HG02678 (cell line): ENCODE data around the gene PGS1.

ENCODE experiments used
- ATAC-seq: cut with Tn5 transposase; IDR thresholded peaks from one replicate; pipeline ENCODE4 v1.9.1; 2021; ENCODE audit warnings: mild to moderate bottlenecking, moderate library complexity; ENCODE audit not compliant: unreplicated experiment

PGS1 gene

GRCh38 chr17:78345791-78346494 lies 32.5 kb upstream of the PGS1 start:
- ATAC-seq = no peak

- no peak for ATAC-seq
Observed at GRCh38 chr17:78346605-78347250, 31.7 kb upstream of the PGS1 start.

GRCh38 chr17:78347453-78347852 lies 31.0 kb upstream of the PGS1 start:
- no peak for ATAC-seq

GRCh38 chr17:78348055-78348770 lies 30.2 kb upstream of the PGS1 start:
- no peak for ATAC-seq

GRCh38 chr17:78349891-78350642 lies 28.4 kb upstream of the PGS1 start:
- ATAC-seq = no peak

GRCh38 chr17:78351449-78352006 lies 26.9 kb upstream of the PGS1 start:
- no peak for ATAC-seq

- ATAC-seq = no peak
Observed at GRCh38 chr17:78353834-78354233, 24.6 kb upstream of the PGS1 start.

GRCh38 chr17:78355045-78355641 lies 23.3 kb upstream of the PGS1 start:
- ATAC-seq = no peak

GRCh38 chr17:78355701-78356100 lies 22.7 kb upstream of the PGS1 start:
- ATAC-seq = no peak

- ATAC-seq = peak; percentile 58
Observed at GRCh38 chr17:78356101-78356713, 22.2 kb upstream of the PGS1 start.

GRCh38 chr17:78357177-78357586 lies 21.3 kb upstream of the PGS1 start:
- no peak for ATAC-seq

- no peak for ATAC-seq
Observed at GRCh38 chr17:78357672-78358537, 20.5 kb upstream of the PGS1 start.

- no peak for ATAC-seq
Observed at GRCh38 chr17:78358538-78359320, 19.7 kb upstream of the PGS1 start.

- no peak for ATAC-seq
Observed at GRCh38 chr17:78359321-78359996, 19.0 kb upstream of the PGS1 start.

GRCh38 chr17:78359997-78360370 lies 18.5 kb upstream of the PGS1 start, which contains the start of gene SOCS3:
Gene SOCS3, minus strand, starts transcription at chr17:78360077. Its CDS starts 982 bp downstream, at chr17:78359095.
- ATAC-seq = peak; percentile 44

- peak; percentile 32 for ATAC-seq
Observed at GRCh38 chr17:78360371-78361224, 17.9 kb upstream of the PGS1 start.

- ATAC-seq = no peak
Observed at GRCh38 chr17:78361225-78361701, 17.2 kb upstream of the PGS1 start.
